Aorta (tissue), 5 donors: ENCODE measurements around the gene SGIP1. TPM values are rescaled to one million over a fixed set of nuclear protein-coding genes. Genes with fewer than 3 reads are reported as not detected.

ENCODE experiments used
- ATAC-seq: fragments of 200-7000 bp; cut with Tn5 transposase; one replicate; pipeline ENCODE4 v1.9.1; 2022; ENCODE audit warnings: moderate library complexity; ENCODE audit not compliant: low FRiP score
- DNase-seq, 2 donors: peaks; one replicate each; pipeline ENCODE4 v3.0.0-alpha.2; 2020
- H3K27ac ChIP-seq, 2 donors: one replicate each; pipeline ENCODE4 v1.5.1; 2013; ENCODE audit warnings: low read length in 2 of 2, mild to moderate bottlenecking in 2 of 2, moderate library complexity in 2 of 2, control low read depth in 1 of 2, inconsistent platforms in 1 of 2, low read depth in 1 of 2
- H3K27me3 ChIP-seq, 2 donors: one replicate each; pipeline ENCODE4 v1.6.1; 2013; ENCODE audit warnings: control low read depth in 1 of 2, low read length in 1 of 2, mild to moderate bottlenecking in 1 of 2, moderate library complexity in 1 of 2; ENCODE audit not compliant: insufficient read depth in 2 of 2, control insufficient read depth in 1 of 2
- H3K36me3 ChIP-seq, 2 donors: one replicate each; pipeline ENCODE4 v1.6.1; 2013; ENCODE audit warnings: control low read depth in 1 of 2, low read length in 1 of 2, mild to moderate bottlenecking in 1 of 2; ENCODE audit not compliant: insufficient read depth in 2 of 2, control insufficient read depth in 1 of 2
- H3K4me1 ChIP-seq, 2 donors: one replicate each; pipeline ENCODE4 v1.6.1; 2013; ENCODE audit warnings: low read length in 2 of 2, control low read depth in 1 of 2, mild to moderate bottlenecking in 1 of 2, moderate library complexity in 1 of 2; ENCODE audit not compliant: insufficient read depth in 2 of 2, control insufficient read depth in 1 of 2
- H3K4me3 ChIP-seq, 2 donors: one replicate each; pipeline ENCODE4 v1.5.1; 2013; ENCODE audit warnings: low read length in 2 of 2, control low read depth in 1 of 2, mild to moderate bottlenecking in 1 of 2
- H3K9me3 ChIP-seq: one replicate; pipeline ENCODE4 v1.6.1; 2013; ENCODE audit warnings: mild to moderate bottlenecking, low read length; ENCODE audit not compliant: control insufficient read depth
- WGBS, 2 donors: extraction: QIAGEN DNeasy Blood & Tissue Kit; methylation state at CpG; one replicate each; pipeline ENCODE4 v1.1.7; 2013; 5-methylcytosine and 5-hydroxymethylcytosine counted together
- intact Hi-C, 2 donors: fragments of 100-400 bp; cut with DNase I; formaldehyde crosslinking; loops; one replicate each; pipeline versions ENCODE4 v1.14.2 to v1.15.0; 2022
- polyA plus RNA-seq, 2 donors: library from polyadenylated mRNA; stranded (reverse); fragments of 200-250 nt; gene quantifications; one replicate each; pipeline ENCODE4 v1.2.3, GENCODE V29; 2013
- total RNA-seq, 2 donors: library from RNA; stranded (reverse); fragmentation: NEBNext Ultra II Directional; extraction: Animal tissue kit (Norgen Biotek cat#: 25700); gene quantifications; one replicate each; pipeline ENCODE4 v1.2.1, GENCODE V29; 2021
- donor health status: healthy with polysubstance abuse.
- donor health status: Bipolar disorder and iron deficiency.
- donor health status: DM: no; HTN: no; CAD: no.
- donor health status: DM: no; HTN: no; CAD: no.
- donor health status: DM: yes; HTN: yes; CAD: no.

The SGIP1 gene
- total and polyA plus RNA-seq, 4 donors, result 10.9 to 73.2 (median 58.3) TPM

GRCh38 chr1:66613187-66613586 is 79.2 kb downstream of the SGIP1 start:
- no peak for ATAC-seq
- Histone ChIP-seq H3K9me3 (no peaks in the 10 kb centered on the region), H3K27me3 (no peaks in the 10 kb centered on the region), H3K36me3 (no peaks in the 10 kb centered on the region), H3K27ac (no peak overlapping the region), H3K4me3 (no peak overlapping the region), H3K4me1 (no peaks in the 10 kb centered on the region)
- WGBS, 2 donors, result 29 to 31% methylated on average over 4 of the region's 4 CpGs
- no peak for DNase-seq
- intact Hi-C loops, result loop anchor here in 1 of 2 donors (10.0 kb wide), 1 partner anchor 112 kb away; no protein-coding TSS in a partner anchor

GRCh38 chr1:66617362-66618184 is 83.6 kb downstream of the SGIP1 start:
- Histone ChIP-seq H3K4me3 (no peak overlapping the region), H3K4me1 (no peaks in the 10 kb centered on the region), H3K36me3 (no peaks in the 10 kb centered on the region), H3K9me3 (no peaks in the 10 kb centered on the region), H3K27me3 (no peaks in the 10 kb centered on the region), H3K27ac (no peak overlapping the region)
- ATAC-seq, result no peak
- DNase-seq, result no peak
- intact Hi-C loops, result loop anchor here in 1 of 2 donors (10.0 kb wide), 1 partner anchor 107 kb away; no protein-coding TSS in a partner anchor
- 71% methylated on average over 4 of the region's 4 CpGs for WGBS, 2 donors

- no peaks in the 10 kb centered on the region for H3K4me1 ChIP-seq
- ATAC-seq, result no peak
- H3K9me3 ChIP-seq, result no peaks in the 10 kb centered on the region
- no peak overlapping the region for H3K4me3 ChIP-seq
- intact Hi-C loops, result loop anchor here in 1 of 2 donors (10.0 kb wide), 1 partner anchor 106 kb away; no protein-coding TSS in a partner anchor
- H3K36me3 ChIP-seq, result no peaks in the 10 kb centered on the region
- DNase-seq, result no peak
- H3K27ac ChIP-seq, result no peak overlapping the region
- no peaks in the 10 kb centered on the region for H3K27me3 ChIP-seq
Observed at GRCh38 chr1:66618390-66618789, 84.4 kb downstream of the SGIP1 start.

GRCh38 chr1:66623812-66624211 is 89.9 kb downstream of the SGIP1 start:
- H3K9me3 ChIP-seq, result no peaks in the 10 kb centered on the region
- H3K4me3 ChIP-seq, result no peak overlapping the region
- H3K27me3 ChIP-seq, result no peaks in the 10 kb centered on the region
- WGBS, 2 donors, result 48 to 50% methylated on average over 1 of the region's 1 CpG
- peaks cover 0 to 6% of the 10 kb centered on the region in 2 donors for H3K4me1 ChIP-seq
- ATAC-seq (no peak), DNase-seq (no peak)
- H3K27ac ChIP-seq, result no peak overlapping the region
- peaks cover 0 to 2% of the 10 kb centered on the region in 2 donors for H3K36me3 ChIP-seq
- intact Hi-C loops, result no loop called here

GRCh38 chr1:66624412-66625060 is 90.6 kb downstream of the SGIP1 start:
- 93 to 97% methylated on average over 1 of the region's 1 CpG for WGBS, 2 donors
- Histone ChIP-seq H3K4me3 (no peak overlapping the region), H3K36me3 (peaks cover 0 to 2% of the 10 kb centered on the region in 2 donors), H3K4me1 (peaks cover 0 to 6% of the 10 kb centered on the region in 2 donors), H3K27me3 (no peaks in the 10 kb centered on the region), H3K9me3 (no peaks in the 10 kb centered on the region), H3K27ac (no peak overlapping the region)
- no peak for DNase-seq
- ATAC-seq, result no peak
- intact Hi-C loops, result no loop called here

GRCh38 chr1:66626261-66626660 is 92.3 kb downstream of the SGIP1 start:
- Histone ChIP-seq H3K4me3 (no peak overlapping the region), H3K9me3 (no peaks in the 10 kb centered on the region), H3K27me3 (no peaks in the 10 kb centered on the region), H3K27ac (no peak overlapping the region), H3K4me1 (peaks cover 0 to 6% of the 10 kb centered on the region in 2 donors), H3K36me3 (peaks cover 0 to 6% of the 10 kb centered on the region in 2 donors)
- ATAC-seq (no peak), DNase-seq (no peak)
- intact Hi-C loops, result no loop called here

GRCh38 chr1:66628926-66629325 is 95.0 kb downstream of the SGIP1 start:
- peaks cover 0 to 6% of the 10 kb centered on the region in 2 donors for H3K36me3 ChIP-seq
- H3K9me3 ChIP-seq, result no peaks in the 10 kb centered on the region
- H3K4me3 ChIP-seq, result no peak overlapping the region
- H3K27me3 ChIP-seq, result no peaks in the 10 kb centered on the region
- DNase-seq (no peak), ATAC-seq (no peak)
- intact Hi-C loops, result no loop called here
- H3K4me1 ChIP-seq, result peaks cover 0 to 3% of the 10 kb centered on the region in 2 donors
- WGBS, 2 donors, result 92 to 95% methylated on average over 1 of the region's 1 CpG
- H3K27ac ChIP-seq, result no peak overlapping the region

- WGBS, 2 donors, result 90 to 94% methylated on average over 1 of the region's 1 CpG
- DNase-seq, result no peak
- H3K4me3 ChIP-seq, result no peak overlapping the region
- no peaks in the 10 kb centered on the region for H3K4me1 ChIP-seq
- intact Hi-C loops, result loop anchor here in 1 of 2 donors (5.0 kb wide), 1 partner anchor 34 kb away; no protein-coding TSS in a partner anchor
- H3K9me3 ChIP-seq, result no peaks in the 10 kb centered on the region
- no peaks in the 10 kb centered on the region for H3K27me3 ChIP-seq
- H3K27ac ChIP-seq, result no peak overlapping the region
- peaks cover 0 to 9% of the 10 kb centered on the region in 2 donors for H3K36me3 ChIP-seq
- ATAC-seq, result no peak
Observed at GRCh38 chr1:66633159-66633558, 99.2 kb downstream of the SGIP1 start.
